ENCODE results near the gene DCST1.

- no peak for TF ChIP-seq FOXA1 (IDR thresholded peaks at IDR 0.05)
- TF ChIP-seq SUZ12 (IDR thresholded peaks at IDR 0.05): no peak
Measured at GRCh38 chr1:155029513-155030242, 3.9 kb upstream of the DCST1 start.

All from HEK293T (cell line).